Measurements from ENCODE around the gene LARGE1. TPM values are rescaled to one million over a fixed set of nuclear protein-coding genes. Genes with fewer than 3 reads are reported as not detected.

The LARGE1 gene
- total and polyA plus RNA-seq, 7 donors = 14.9 to 91.6 (median 46.1) TPM

DNA sequence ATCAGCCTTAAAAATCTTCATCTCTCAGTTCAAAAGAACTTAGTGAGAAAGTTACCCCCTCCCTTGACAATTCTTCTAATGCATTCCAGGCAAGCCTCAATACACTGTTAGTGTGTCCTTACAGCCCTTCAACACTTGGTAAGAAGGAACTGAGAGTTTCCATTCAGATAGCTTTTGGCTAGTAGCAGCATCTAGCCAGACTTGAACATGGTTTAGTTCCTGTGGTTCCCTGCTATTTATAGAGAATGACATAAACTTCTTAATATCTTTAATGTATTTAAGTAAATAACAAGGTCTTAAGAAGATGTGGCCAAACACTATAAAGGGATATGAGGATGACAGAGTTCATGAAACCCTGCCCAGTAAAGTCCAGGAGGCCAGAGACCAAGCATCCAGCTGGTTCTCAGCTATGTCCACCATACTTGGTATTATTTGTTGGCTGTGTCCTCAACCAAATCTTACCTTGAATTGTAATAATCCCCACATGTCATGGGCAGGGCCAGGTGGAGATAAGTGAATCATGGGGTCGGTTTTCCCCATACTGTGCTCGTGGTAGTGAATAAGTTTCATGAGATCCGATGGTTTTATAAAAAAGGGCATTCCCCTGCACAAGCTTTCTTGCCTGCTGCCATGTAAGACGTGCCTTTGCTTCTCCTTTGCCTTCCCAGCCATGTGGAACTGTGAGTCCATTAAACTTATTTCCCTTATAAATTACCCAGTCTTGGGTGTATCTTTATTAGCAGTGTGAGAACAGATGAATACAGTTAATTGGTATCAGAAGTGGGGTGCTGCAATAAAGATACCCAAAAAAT is 132.4 kb downstream of the LARGE1 start:
- Histone ChIP-seq H3K27ac (no peak overlapping the region), H3K4me3 (no peak overlapping the region), H3K36me3 (ENCODE audit: insufficient read depth in 1 of 2, low read depth in 1 of 2) (no peaks in the 10 kb centered on the region), H3K4me1 (peaks cover 9% of the 10 kb centered on the region), H3K9me3 (peaks cover 15% of the 10 kb centered on the region), H3K27me3 (ENCODE audit: insufficient read depth in 3 of 3, low read length in 2 of 3) (no peaks in the 10 kb centered on the region)
- ATAC-seq = peak in 2 of 4 donors; percentile 22 to 42
- TF ChIP-seq, protein P1, sequence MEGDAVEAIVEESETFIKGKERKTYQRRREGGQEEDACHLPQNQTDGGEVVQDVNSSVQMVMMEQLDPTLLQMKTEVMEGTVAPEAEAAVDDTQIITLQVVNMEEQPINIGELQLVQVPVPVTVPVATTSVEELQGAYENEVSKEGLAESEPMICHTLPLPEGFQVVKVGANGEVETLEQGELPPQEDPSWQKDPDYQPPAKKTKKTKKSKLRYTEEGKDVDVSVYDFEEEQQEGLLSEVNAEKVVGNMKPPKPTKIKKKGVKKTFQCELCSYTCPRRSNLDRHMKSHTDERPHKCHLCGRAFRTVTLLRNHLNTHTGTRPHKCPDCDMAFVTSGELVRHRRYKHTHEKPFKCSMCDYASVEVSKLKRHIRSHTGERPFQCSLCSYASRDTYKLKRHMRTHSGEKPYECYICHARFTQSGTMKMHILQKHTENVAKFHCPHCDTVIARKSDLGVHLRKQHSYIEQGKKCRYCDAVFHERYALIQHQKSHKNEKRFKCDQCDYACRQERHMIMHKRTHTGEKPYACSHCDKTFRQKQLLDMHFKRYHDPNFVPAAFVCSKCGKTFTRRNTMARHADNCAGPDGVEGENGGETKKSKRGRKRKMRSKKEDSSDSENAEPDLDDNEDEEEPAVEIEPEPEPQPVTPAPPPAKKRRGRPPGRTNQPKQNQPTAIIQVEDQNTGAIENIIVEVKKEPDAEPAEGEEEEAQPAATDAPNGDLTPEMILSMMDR (IDR thresholded peaks at IDR 0.05) = no peak
- DNase-seq = no peak
- intact Hi-C loops (cut with DNase I) = no loop called here
- 80 to 100% (median 94%) methylated on average over 4 of the region's 4 CpGs for WGBS, 3 donors

DNA sequence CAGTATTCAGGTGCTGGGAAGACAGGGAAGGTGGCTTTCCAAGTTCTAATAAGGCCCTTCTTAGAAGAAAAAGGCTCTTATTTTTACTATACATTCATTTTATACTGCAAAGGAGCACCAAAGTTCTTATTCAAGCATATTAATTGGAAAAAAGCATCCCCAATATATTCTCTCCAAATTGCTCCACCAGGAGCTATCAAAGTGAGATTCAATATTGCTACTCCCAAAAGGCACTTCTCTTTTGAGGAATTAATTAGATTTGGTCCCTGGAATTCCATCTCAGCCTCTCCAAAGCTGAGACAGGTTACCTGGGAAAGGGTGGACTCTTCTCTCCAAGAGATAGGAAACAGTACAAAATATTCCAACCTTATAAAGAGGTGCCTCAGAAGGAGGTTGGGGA is 134.1 kb downstream of the LARGE1 start:
- no peaks in the 10 kb centered on the region for H3K27me3 ChIP-seq (ENCODE audit: insufficient read depth in 3 of 3, low read length in 2 of 3)
- H3K4me1 ChIP-seq = peaks cover 5% of the 10 kb centered on the region
- TF ChIP-seq, protein P1 (IDR thresholded peaks at IDR 0.05) = no peak
- no peak overlapping the region for H3K27ac ChIP-seq
- peaks cover 15% of the 10 kb centered on the region for H3K9me3 ChIP-seq
- DNase-seq (no peak), ATAC-seq (no peak)
- intact Hi-C loops (cut with DNase I) = no loop called here
- H3K4me3 ChIP-seq = no peak overlapping the region
- no peaks in the 10 kb centered on the region for H3K36me3 ChIP-seq (ENCODE audit: insufficient read depth in 1 of 2, low read depth in 1 of 2)

DNA sequence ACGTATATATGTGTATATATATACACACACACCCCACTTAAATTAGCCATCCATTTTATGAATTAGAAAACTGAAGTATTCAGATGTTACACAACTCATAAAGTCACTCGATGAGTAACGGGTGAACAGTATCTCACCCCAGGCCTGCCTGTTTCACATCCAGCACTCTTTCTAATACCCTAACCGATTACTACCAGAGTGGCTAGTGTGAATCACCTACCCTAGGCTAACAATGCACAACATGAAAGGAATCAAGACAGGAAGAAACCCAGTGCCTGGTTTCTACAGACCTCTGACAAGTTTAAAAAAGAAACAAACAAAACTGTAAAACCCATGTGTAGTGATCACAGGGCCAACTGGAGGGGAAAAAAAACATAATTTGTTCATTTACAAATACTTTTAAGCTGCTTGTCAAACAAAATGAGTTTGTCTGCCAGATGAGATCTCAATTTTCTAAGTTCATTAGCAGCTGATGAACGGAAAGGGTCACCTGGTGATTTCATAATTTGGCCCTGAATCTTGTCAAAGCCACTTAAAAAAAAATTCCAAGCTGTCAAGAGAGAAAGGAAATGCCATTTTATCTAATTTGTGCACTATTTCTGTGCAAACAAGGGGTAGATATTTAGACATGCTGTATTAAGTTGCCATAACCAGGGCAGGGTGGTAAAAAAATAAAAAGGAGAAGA is 134.8 kb downstream of the LARGE1 start:
- peak in 3 of 4 donors; percentile 67 to 81 (median 79) for ATAC-seq
- 74 to 82% (median 76%) methylated on average over 5 of the region's 5 CpGs for WGBS, 3 donors
- Histone ChIP-seq H3K4me3 (no peak overlapping the region), H3K9me3 (peaks cover 15% of the 10 kb centered on the region), H3K36me3 (ENCODE audit: insufficient read depth in 1 of 2, low read depth in 1 of 2) (no peaks in the 10 kb centered on the region), H3K4me1 (peaks cover 5% of the 10 kb centered on the region), H3K27me3 (ENCODE audit: insufficient read depth in 3 of 3, low read length in 2 of 3) (no peaks in the 10 kb centered on the region), H3K27ac (no peak overlapping the region)
- TF ChIP-seq, protein P1 (IDR thresholded peaks at IDR 0.05) = no peak
- intact Hi-C loops (cut with DNase I) = no loop called here
- no peak for DNase-seq

DNA sequence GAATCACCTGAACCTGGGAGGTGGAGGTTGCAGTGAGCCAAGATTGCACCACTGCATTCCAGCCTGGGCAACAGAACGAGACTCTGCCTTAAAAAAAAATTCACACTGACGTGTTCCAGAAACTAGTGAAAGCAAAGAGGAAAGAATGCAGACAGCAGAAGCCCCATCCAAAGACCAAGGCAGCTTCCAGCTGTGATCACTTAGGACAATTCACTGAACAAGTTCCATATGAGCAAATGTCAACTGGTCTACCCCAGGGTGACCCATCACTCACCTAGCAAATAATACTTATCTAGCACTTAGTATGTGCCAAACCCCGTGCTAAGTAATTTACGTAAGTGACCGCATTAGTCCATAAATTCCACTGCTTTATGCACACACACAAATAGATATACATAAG is 138.9 kb downstream of the LARGE1 start:
- H3K4me1 ChIP-seq = peaks cover 14% of the 10 kb centered on the region
- DNase-seq (no peak), ATAC-seq (peak in 2 of 4 donors; percentile 27 to 53)
- H3K9me3 ChIP-seq = no peaks in the 10 kb centered on the region
- H3K36me3 ChIP-seq (ENCODE audit: insufficient read depth in 1 of 2, low read depth in 1 of 2) = no peaks in the 10 kb centered on the region
- WGBS, 3 donors = 31 to 49% (median 35%) methylated on average over 5 of the region's 5 CpGs
- TF ChIP-seq, protein P1 (IDR thresholded peaks at IDR 0.05) = no peak
- no peak overlapping the region for H3K4me3 ChIP-seq
- H3K27me3 ChIP-seq (ENCODE audit: insufficient read depth in 3 of 3, low read length in 2 of 3) = no peaks in the 10 kb centered on the region
- intact Hi-C loops (cut with DNase I) = no loop called here
- no peak overlapping the region for H3K27ac ChIP-seq
